NCI-H2107 treated with DMSO at 0.1 percent for 48 hours (cell line): Measurements from ENCODE around the gene NCF4.

ENCODE experiments used
- DNase-seq: peaks from one replicate; lab custom pipeline; 2025; ENCODE audit not compliant: unreplicated experiment; lab: John Stamatoyannopoulos, UW

Gene NCF4

DNA sequence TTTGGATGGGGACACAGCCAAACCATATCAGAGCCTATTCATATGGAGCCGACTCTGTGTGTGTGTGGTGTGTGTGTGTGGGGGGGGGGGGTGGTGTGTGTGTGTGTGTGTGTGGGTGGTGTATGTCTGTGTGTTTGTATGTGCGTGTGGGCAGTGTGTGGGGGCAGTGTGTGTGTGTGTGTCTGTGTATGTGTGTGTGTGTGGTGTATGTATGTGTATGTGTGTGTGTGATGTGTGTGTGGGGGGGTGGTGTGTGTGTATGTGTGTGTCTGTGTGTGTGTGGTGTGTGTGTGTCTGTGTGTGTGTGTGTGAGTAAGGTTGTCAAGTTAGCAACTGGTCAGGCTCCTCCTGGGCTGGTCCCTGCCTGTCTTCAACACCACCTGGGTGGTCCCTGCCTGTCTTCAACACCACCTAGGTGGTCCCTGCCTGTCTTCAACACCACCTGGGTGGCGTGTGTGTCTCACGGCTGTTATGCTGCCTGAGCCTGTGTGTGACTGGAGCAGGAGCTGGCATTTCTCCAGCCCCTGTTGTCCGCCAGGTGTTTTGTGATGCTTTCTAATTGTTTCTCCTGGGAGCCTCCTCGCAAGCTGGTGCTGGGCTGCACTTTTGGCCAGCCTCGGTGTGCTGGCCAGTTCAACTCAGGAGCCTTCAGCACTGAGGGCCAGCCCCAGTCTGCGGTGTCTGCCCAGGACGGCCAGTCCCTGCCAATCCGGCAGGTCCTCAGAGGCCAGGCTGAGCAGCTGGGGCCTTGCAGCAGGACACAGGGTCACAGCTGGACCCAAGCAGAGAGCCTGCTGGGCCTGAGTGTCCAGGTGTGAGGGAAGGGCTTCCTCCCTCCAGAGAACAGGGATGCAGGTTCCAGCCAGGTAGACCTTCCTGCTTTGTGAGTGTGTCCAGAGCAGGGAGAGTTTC is 22.4 kb upstream of the NCF4 start:
- DNase-seq: no peak

DNA sequence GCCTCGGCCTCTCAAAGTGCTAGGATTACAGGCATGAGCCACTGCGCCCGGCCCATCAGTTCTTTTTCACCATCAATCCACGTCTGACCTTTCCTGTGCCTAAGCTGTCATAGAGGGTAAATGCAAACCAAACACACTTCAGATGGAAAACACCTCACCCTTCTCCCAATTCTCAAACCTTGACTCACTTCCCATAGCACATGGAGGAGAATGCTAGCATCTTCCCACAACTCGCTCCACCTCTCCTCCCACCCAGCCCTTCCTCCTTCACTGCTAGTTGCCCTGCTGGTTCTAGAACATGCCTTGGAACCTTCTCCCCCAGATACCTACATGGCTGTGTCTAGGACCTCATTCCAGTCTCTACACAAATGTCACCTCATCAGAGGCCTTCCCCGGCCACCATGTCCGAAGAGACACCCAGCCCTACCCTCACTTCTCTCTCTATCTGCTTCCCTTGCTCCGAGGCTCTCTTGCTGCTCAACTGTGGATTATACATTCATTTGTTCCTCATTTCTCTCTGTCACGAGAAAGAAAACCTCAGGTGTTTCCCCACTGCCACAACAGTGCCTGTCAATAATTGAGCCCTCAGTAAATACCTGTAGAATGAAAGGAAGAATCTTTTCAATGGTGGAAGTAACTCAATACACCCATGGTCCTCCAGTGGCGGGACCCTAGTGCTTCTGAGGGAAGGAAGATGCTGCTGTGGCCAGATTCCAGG is 21.3 kb upstream of the NCF4 start:
- DNase-seq: no peak

DNA sequence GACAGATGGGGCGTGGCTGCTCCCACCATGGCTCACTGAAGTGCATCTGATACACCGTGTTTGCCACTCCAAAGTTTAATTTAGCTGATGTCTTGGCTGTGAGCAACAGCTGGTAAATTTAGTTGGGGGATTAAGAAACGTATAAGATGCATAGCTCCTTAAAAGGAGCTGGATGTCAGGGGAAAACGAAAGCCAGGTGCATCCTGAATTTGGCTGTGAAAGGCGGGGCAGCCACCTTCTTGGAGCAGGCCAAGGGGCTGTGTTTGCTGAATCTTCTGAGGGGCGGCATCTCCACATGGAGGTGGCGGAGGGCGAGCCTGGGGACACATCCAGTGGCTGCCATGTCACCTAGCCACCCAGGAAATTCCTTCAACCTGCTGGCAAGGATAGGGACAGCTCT is 20.7 kb upstream of the NCF4 start:
- no peak for DNase-seq

DNA sequence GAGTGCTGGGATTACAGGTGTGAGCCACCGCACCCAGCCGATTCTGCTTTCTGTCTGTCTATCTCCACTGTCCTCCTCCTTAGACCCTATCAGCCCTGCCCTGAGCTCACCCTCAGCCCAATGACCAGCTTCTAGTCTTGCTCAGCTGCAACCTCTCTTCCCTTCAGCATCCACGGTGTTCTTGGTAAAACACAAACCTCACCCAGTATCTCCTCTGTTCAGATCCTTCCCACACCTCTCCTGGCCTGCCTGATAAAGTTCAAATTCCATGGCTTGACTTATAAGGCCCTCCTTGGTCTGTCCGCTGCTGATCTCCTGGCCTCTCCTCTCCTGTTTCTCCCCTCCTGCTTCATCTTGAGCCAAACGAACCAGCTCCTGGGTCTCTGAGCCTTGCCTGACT is 14.5 kb upstream of the NCF4 start:
- DNase-seq: no peak

DNA sequence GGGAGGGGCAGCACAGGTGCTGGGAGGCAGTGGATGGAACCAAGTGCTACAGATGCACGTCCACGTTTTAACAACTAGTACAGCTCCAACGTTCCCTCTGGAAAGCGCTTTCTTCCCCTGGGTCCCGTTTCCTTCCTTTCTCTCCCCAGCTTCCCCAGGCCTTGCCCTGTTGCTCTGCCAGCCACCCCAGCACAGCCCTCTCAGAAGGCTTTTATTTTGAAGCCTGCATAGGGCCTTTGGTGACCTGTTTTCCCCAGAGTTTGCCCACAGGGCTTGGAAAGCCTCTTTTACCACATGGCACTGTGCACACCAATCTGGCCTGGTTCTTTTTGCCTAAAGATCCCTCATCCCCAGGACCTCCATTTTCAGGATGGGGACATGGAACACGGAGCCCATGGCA is 13.9 kb upstream of the NCF4 start:
- DNase-seq: no peak

DNA sequence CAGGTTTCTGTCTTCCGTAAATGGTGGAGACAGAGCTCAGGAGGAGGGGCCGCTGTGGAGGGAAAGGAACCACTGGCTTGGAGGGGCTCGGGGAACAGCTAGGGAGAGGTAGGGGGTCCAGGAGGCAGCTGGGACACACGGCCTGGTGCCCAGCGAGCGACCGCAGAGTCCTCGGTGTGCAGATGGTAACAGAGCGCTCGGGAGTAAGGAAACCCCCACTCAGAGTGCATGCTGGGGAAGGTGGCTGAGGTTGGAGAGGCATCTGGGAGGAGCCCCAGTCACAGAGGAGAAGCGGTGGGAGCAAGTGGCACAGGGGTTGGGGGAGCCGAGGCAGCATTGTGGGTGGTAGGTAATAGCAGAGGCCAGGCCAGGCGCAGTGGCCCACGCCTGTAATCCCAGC is 10.8 kb upstream of the NCF4 start:
- DNase-seq: no peak

DNA sequence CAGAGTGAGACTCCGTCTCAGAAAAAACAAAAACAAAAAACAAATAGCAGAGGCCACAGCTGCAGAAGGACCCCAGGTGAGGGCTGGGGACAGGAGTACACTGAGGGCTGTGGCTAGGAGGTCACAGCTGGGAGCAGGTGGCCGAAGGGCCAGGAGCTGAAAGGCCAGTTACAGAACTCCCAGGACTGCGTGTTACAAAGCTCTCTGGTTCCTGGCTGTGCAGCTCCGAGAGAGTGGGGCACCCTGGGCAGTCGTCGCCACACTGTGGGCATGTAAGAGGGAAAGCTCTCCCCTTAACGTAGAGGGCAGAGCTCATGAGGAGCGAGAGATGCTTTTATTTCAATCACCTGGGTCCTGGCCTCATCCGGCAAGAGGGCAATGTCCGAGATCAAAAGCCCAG is 10.1 kb upstream of the NCF4 start:
- DNase-seq: no peak

DNA sequence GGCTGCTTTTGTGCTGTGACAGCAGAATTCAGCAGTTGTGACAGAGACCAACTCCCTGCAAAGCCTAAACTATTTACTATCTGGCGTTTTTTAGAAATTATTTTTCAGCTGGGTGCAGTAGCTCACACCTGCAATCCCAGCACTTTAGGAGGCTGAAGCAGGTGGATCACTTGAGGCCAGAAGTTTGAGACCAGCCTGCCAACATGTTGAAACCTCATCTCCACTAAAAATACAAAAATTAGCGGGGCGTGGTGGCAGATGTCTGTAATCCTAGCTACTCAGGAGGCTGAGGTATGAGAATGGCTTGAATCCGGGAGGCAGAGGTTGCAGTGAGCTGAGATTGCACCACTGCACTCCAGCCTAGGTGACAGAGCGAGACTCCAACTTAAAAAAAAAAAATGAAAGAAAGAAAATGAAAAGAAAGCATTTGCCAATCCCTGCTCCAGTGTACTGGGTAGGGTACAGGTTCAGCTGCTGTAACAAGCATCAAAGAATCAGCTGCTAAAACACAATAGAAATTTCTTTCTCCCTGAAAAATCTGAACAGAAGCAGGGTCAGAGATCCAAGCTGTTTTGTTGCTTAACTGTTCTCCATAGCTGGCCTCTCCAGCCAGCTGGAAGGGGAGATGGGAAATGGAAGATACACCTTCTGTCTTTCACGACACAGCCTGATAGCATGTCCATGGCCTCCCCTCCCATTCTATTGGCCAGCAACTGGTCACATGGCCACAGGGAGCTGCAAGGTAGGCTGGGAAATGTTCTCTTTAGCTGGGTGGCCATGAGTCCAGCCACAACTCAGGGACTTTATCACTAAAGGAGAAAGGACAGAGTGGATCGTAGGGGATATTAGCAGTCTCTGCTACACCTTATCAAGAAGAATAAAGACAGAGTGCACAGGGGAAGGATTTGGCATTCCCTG is 8.5 kb upstream of the NCF4 start:
- DNase-seq: no peak

DNA sequence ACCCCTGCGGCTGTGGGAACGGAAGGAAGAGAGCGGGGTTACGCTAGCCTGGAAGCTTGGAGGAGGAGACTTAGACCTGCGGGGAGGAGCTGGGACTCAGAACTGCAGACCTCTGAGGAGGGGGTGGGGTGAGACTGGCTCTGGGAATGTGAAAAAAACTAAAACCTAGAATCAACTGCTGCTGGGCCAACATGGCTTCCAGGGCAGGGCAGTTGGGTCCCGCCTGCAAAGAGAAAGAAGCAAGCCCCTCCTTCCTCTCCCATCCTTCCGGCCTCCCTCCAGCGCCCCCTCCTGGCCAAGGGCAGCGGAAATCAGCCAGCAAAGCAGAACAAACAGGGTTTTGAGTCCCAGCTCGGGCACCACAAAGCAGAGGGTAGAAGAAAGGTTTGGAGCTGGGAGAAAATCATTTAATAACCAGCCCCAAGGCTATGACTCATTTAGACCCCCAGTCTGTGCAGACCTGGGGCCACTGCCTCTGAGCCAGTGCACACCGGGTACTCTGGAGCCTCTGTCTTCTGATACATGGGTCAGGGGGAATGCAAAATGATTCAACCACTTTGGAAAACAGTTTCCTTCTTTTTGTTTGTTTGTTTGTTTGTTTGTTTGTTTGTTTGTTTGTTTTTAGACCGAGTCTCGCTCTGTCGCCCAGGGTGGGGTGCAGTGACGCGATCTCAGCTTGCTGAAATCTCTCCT is 7.3 kb upstream of the NCF4 start:
- DNase-seq: no peak

DNA sequence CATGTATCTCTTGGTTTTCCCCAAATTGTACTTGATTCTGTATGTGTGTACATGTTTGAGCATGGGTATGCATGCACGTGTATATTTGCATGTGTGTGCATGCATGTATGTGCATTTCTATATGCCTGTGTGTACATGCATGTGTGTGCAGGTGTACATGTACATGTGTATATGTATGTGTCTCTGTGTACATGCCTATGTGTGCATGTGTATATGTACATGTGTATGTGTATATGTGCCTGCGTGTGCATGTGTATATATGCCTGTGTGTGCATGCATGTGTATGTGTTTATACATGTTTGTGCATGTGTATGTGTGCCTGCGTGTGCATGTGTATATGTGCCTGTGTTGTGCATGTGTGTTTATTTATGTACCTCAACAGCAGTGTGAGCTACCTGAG is 5.3 kb upstream of the NCF4 start:
- DNase-seq: no peak

DNA sequence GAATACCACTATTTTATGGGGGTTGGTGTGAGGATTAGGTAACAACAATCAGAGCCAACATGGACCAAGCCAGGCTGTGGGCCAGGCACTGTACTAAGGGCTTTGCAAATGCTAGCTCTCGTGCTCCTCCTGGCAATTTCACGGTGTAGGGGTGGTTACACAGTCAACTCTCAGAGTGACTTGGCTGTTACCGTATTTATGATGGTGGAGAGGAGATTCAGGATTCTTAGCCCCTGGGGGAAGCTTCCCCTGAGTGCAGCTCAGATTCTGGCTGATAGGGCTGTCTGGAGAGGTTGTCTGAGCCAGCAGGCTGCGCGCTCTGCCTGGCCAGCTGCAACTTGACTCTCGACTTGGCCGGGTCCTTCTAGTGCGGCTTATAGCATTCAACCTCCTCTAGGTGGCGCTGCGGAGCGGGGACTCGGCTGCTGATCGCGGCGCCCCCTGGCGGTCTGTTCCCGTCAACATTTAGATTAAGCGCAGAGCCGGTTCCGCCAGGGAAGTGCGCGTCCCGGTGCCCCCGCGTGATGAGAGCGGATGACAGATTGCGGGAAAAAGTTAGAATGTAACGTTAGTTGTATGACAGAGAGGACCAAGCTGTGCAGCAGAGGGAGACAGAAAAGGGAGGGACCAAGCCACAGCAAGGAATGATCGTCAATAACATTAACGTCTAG is 4.5 kb upstream of the NCF4 start:
- DNase-seq: peak; percentile 58

DNA sequence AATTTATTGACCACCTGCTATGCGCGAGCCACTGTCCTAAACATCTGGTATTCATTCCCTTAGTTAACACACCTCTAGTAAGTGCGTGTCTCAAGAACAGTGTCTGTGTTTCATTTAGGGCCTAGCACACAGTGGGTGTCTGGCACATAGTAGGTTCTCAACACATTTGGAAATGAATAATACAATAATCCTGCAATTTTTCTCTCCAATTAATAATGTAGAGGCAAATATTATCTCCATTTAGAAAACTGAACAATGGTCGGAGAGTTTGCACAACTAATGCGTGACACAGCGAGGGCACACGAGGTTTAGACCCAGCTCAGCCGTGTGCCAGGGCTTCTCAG is 4.0 kb upstream of the NCF4 start:
- DNase-seq: no peak

DNA sequence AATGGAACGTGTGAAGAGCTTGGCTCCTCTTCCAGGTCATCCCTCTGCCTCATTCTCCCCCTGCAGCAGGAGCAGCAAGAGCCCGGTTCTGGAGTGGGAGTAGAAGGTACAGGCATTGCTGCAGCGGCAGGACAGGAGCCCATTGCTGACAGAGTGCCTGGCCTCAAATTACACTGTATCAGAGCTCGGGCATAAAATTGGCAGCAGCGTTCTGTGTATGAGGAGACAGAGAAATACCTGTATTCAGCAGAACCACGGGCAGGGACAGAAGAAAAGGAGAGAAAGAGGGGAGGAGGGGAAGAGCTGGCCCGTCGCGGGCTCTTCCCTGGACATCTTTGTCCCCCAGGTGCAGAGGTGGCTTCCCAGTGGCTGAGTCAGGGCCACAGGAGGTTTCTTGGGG is 2.6 kb upstream of the NCF4 start:
- DNase-seq: no peak

DNA sequence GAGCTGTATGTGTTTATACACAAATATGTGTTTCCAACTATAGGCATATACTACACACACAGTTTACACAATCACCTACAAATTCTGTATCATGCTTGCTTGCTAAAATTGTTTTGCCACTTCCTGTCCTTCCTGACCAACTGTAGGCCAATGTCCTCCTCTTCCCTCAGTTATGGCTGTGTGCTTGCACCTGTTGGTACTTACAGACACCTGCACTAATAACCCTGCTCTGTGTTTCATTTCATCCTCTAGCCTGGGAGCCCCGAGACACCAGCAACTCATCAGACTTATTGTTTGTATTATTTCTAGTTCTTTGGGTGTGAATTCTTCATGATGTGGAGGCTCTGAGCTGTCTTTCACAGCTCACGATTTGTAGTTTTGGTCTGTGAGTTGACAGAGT is 1.8 kb upstream of the NCF4 start:
- no peak for DNase-seq

DNA sequence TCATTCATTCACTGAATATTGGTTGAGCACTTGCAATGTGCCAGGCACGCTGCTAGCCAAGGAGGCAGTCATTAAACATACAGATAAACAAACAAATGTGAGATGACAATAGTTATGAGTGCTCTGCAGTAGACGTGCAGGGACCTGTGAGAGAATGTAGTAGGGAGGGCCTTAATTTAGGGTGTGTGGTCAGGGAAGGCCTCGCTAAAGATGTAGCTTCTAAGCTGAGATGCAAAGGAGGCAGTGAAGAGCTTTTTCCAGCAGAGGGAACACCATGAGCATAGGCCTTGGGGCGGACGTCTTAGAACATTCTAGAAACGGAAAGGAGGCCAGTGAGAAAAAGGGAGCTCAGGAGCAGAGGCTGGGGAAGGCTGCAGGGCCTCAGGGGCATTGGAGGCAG is 789 bp upstream of the NCF4 start:
- DNase-seq: no peak

DNA sequence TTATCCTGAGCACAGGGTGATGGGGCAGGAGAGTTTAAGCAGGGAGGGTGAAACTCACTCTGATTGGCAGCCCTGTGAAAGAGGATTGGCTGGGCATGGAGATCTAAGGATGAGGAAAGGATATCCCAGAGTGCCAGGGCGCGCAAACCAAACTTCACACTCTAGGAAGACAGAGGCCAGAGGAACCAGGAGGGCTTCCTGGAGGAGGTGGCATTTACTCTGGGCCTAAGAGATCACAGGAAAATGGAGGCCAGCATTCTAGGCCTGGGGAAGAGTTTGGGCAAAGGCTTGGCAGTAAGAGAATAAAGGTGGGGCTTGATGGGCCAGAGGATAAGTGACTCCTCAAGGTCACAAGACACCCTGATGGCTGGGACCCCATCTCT is 377 bp upstream of the NCF4 start:
- no peak for DNase-seq

DNA sequence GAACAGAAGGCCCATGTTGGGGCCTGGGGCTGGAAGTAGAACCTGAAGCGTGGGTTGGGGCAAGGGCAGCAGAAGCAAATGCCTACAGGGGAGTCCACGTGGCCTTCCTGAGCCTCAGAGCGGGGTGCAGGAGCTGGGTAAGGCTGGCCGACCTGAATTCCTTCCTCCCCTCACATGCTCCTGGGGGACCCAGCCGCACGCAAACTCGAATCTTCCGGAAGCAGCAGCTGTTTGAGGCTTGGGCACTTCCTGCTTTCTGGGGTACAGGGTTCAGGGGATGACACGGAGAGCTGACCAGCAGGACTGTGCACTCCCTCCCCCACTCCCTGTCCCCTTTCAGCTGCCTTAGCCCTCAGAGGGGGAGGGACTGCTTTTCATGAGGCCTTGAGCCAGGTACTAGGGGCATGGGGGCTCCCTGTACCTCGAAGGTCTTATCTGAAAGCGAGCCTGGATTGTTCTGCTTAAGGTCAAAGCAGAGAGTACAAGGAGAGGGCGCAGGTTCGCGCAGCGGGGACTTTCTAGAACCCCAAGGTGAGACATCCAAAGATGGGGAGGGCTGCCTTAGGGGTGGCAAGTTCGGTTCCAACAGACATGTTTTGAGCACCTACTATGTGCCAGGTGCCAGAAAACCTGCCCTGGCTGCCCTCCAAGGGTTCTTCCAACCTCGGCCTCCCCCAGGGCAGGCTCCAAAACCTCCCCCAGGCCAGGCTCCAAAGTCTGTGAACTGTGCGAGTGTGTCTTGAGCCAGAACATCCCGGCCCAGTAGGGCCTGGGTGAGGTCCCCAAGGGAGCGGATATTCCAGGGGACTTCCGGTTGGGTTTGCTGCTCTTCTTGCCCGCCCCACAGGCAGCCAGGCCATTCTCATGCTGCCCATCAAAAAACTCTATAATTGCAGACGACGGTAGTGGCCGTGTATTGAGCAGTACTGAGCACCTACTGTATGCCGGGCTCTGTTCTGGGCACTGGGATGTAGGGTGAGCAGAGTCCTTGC is 1.7 kb downstream of the NCF4 start:
- no peak for DNase-seq

DNA sequence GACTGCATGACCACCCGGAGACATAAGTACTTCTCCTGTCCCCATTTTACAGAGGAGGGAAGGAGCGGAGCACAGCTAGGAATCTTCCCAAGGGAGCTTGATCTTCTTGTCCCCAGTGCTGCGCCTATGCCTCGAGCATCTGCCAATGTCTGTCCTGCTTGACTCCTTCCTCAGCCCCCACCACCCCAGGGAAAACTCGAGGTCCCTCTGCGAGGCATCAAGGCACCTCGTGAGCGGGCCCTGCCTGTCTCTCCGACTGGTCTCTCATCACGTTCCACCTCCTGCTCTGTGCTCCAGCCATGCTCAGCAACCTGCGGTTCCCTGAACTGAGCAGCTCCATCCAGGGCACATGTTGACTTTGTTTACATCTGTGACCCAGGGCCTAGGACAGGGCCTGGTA is 2.5 kb downstream of the NCF4 start:
- DNase-seq: no peak

DNA sequence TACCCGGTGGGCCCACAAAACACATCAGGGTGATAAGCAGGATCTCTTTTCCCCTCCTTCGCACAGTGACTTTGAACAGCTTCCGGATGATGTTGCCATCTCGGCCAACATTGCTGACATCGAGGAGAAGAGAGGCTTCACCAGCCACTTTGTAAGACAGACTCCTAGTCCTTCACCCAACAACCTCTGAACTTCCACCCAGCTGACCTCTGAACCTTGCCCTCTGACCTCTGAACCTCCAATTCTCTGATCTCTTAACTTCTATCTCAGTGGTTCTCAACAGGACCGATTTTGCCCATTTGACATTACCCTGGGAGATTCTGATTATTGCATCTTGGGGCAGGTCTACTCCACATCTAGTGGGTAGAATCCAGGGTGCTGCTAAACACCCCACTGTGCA is 3.2 kb downstream of the NCF4 start:
- DNase-seq: no peak
